HG03095 (cell line): Measurements from ENCODE around the gene COL4A2.

ENCODE experiments used
- ATAC-seq: cut with Tn5 transposase; IDR thresholded peaks from one replicate; pipeline ENCODE4 v1.9.1; 2021; ENCODE audit warnings: moderate library complexity; ENCODE audit not compliant: unreplicated experiment

Gene COL4A2

DNA sequence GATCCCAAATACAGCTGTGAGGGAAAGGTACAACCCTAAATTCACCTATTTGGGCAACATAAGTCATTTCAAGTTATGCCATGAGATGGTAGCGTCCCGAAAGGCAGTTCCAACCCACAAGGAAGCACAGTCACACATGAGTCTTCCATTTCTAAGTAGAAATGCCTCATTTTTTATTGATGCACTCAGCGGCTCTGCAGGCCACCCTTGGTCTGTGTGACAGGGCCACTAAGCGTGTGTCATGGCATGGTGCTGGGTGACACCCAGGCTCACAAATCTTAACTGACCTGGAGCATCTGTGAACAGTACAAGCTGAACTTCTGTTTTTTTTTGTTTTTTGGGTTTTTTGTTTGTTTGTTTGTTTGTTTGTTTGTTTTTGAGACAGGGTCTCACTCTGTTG is 239.3 kb downstream of the COL4A2 start:
- ATAC-seq: no peak

DNA sequence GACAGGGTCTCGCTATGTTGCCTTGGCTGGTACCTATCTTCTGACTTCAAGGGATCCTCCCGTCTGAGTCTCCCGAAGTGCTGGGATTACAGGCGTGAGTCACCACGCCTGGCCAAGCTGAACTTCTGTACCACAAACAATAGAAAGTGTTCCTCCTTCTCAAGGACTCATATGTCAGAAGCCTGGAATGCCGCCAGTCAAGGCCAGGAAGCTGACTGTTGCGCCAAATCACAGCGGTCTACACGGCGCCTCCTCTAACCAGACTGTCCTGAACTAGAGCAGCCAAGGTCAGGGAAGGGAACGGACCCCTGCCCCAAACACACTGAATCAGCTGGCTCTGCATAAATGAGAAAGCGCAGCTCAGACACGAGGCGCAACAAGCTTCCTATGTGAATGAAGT is 239.8 kb downstream of the COL4A2 start:
- no peak for ATAC-seq

DNA sequence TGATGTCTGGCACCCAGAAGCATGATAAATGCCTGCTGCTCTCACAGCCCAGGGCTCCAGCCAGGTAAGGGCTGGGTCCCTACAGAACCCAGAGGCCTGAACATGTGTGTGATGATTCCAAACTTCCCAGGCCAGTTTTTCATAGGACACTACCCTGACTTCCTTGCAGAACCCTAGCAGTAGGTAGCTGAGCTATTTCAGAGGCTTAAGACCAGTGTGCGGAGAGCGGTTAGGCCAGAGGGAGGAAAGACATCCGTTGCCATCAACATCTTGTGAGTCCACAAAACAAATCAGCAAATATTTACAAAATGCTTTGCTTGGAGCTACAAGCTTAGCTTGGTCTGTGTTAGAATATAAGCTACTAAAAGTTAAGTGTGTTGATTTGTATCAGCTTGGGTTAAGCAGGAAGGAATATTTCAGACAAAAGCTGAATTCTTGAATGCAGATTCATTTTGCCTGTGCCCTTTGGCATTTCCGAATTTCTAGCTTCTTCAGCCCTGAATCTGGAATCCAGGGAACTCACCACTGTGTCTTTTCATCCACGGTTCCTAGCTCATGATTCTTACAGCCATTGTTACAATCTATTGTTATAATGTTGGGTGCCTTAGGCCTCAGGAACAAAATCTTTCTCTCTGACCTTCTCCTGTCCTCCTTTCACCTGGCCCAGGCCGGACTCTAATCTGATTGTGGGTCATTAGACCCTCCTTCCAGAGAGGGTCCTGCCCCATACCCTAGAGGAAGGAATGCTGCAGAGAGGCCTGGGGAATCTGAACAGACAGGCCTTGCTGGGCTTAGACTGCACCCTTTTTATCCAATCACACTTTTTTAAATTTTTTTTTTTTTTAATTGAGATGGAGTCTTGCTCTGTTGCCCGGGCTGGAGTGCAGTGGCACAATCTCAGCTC is 242.1 kb downstream of the COL4A2 start:
- no peak for ATAC-seq

DNA sequence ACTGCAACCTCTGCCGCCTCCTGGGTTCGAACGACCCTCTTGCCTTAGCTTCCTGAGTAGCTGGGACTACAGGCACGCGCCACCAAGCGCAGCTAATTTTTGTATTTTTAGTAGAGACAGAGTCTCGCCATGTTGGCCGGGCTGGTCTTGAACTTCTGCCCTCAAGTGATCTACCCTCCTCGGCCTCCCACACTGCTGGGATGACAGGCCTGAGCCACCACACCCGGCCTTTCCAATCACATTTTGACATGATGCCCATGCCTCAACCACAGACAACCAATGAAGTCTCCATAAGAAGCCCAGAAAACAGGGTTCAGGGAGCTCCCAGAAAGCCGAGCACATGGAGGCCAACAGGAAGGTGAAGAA is 242.7 kb downstream of the COL4A2 start:
- ATAC-seq: no peak

DNA sequence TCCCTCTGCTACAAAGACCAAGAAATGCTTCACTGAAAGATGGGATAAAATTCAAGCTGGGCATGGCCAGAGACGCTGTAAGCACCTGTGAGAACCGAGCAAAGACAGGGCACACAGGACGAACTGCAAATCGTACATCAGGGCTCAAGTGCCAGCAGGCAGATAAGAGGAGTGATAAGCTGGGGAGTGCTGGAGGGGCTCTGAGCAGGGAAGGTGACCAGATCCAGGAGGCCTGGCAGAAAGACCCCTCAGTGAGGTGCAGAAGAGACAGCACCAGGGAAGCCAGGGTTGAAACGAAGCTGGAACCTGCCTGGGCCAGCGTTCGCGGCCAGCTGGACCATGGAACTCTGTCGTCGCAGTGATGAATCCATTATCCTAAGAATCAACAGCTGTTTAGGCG is 244.2 kb downstream of the COL4A2 start:
- ATAC-seq: no peak

DNA sequence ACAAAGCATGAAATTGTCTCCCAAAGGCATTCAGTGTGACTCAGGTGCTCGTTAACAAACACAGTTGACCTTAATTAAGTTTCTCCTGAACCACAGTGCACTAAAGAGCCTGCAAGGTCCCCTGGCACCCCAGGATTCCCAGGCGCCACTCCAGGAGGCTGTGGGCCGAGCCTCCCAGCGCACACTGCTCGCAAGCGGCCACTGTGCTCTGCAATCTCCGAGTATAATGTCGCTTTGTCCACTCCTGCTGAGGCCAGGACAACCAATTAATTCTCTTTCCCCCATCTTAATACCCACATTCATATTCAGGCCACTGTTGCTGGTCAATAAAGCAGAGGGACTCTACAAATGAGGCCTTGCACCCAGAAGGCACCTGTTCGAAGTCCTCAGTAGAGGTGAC is 245.7 kb downstream of the COL4A2 start:
- no peak for ATAC-seq

DNA sequence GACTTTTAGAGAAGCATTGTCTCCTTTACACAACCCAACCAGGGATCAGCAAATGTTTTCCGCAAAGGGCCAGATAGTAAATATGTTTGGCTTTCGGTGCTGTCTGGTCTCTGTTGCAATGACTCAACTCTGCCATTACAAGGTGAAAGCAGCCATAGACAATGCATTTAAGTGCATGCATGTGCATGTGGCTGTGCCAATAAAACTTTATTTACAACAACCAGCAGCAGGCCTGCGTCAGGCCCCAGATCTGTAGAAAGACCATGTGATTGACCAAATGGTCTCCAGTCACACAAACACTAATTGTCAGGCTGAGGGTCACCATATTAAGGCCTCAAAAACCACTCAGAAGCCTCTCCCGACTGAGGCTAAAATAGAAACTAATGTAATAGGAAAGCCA is 246.3 kb downstream of the COL4A2 start:
- ATAC-seq: no peak

DNA sequence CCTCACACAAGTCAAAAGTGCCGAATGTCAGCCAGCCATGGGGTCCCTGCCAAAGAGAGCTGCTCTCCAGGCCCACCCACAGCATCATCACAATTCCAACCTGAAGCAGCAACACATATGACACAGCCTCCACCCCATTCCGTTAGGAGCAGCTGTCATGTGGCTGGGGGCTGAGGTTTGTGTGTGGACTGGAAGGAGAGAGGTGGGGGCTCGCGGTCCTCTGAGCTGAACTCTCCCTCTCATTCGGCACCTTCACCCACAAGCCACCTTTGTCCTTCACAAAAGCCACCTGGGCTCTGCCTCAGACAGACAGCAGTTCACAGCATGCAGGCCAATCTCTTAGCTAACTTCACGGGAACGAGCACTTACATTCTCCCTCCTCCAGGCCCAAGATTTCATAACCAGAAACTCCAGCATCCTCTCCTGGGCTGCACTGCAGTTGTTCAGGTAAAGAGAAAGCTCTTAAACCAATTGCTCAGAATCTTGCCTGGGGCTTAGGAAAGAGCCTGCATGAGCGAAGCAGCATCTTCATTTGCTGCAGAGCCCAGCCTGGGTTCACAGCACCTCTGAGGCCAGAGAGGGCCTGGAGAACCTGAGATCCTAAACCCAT is 247.2 kb downstream of the COL4A2 start:
- ATAC-seq: no peak

DNA sequence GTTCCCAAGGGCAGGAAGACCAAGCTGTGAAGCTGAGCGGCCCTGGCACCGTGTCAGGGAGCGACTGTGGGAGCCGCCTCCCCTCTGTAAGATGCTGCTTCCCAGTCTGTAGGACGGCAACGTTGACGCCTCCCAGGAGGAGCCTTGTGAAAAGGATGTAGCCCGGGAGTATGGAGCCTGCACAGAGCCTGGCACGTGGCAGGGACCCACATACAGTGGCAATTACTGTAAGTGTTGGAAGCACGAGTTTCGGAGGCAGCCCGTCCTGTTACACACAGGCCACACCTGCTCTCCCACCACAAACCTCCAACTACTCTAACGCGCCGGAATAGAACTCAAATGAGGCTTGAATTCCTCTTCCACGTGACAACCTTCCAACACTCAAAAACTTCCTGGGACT is 247.9 kb downstream of the COL4A2 start:
- no peak for ATAC-seq

DNA sequence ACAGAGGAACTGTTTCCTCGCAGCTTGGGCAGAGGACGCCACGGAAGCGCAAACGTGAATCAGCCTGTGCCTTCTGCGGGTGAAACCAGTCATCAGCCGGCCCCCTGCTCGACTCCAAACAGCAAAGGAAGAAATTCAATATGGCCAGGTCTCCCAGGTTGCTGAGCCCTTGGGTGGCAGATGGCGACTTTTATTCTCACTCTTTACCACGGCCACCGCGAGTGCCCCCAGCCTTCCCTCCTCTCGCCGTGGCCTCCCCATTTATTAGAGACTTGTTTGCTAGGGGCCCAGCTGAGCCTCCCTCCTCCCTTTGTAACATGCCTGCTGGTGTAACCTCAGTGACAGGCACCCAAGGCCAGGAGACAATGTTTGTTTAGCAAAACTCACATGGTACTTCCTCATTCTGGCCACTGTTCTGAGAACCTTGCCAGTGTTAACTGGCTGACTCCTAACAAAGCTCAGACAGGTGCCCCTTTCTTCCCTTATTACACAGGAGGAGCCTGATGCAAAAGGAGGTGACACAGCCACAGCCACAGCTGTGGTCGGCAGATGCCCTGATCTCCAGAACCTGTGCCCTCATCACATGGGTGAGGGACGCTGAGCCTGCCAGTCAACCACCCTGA is 248.6 kb downstream of the COL4A2 start:
- no peak for ATAC-seq

DNA sequence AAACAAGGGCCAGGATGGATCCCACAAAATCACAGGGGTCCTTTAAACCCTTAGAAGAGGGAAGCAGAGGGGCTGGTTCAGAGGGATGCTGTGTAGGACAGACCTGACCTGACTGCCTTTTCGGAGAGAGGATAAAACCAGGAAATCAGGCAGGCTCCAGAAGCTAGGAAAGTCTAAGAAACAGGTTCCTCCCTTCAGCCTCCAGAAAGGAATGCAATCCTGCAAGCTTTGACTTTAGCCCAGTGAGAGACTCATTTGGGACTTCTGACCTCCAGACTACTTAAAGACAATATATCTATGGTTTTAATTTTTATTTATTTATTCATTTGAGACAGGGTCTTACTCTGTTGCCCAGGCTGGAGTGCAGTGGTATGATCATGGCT is 249.1 kb downstream of the COL4A2 start:
- no peak for ATAC-seq

DNA sequence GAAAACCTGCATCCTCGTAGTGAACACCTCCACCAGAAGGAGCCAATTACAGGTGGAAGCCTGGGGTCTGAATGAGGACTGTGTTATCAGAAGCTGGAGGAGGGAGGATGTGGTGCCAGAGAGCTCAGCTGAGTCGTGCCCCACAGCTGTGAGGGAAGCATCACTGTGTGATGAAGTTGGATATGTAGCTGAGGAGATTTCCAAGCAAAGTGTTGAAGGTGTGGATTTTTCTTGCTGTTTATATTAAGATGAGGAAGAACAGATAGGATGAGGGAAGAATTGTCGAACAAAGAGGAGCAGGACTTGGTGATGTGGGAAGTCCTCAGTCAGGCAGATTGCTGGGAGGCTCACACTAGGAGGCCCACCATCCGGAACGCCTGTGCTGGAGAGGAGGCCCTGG is 250.0 kb downstream of the COL4A2 start:
- no peak for ATAC-seq

DNA sequence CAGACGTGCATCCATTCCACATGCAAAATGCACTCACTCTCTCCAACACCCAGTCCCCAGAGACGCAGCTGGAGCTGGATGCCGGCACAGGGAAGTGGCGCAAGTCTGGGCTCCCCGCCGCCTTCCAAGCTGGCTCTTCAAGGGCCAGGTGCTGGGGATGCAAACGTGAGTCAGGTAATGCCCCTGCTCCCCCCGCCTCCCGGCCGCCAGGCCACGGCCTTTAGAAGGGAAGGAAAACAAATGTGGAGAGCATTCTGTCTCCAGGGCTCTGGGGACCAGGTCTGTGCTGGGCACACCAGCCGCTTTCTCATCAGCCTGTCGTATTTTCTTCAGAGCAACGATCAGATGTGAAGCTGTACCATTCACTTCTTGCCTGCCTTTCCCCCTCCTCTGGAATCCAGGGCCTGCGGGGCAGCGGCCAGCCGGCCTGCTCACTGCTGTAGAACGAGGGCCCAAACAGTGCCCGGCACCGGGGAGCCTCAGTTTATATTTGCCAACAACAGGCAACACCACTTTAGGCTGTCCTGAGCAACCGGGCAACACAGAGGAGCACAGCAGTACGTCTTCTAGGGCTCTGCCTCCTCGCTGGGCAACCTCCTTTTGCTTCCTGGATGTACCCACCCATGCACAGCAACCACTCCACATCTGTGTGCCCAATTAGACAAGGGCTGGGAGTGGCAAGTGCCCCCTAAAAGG is 250.7 kb downstream of the COL4A2 start:
- no peak for ATAC-seq

DNA sequence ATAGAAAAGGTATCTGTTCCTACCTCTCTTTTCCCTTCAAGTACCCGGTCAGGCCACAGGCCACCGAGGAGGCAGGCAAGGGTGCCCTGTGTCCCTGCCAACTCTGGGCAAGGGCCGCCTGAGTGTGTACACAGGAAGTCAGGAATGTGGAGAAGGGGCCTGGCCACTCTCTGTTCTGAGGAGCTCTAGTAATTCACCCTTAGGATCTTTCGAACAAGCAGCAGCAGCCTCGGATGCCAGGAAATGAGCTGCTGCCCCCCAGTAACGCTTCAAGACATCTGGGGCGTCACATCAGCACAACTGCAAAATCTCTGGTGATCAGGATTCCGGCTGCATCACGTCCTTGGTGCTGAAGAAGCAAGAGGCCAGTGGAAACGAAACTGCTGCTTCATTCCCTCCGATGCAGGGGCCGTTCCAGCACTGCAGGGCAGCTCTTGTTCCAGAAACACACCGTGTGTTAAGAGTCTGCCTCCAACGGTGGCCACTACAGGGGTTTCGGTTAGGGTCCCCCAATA is 252.4 kb downstream of the COL4A2 start:
- ATAC-seq: no peak

DNA sequence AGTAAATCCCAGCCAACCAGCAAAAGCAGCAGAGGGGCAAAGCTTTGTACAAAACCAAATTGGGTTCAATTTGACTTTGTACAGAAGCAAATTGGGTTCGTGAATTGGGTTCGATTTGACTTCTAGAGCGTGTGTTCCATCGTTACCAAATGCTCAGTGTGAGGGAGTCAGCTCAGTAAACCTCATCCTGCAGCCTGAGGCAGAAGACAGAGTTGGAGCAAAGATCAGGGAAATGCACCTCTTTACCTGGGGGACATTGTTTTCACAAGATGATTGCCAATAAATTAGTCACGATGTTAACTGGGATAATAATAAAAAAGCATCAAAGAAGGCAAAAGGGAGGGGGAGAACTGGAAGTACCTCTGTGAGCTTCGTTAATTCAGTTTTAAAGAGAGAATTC is 252.9 kb downstream of the COL4A2 start:
- no peak for ATAC-seq

DNA sequence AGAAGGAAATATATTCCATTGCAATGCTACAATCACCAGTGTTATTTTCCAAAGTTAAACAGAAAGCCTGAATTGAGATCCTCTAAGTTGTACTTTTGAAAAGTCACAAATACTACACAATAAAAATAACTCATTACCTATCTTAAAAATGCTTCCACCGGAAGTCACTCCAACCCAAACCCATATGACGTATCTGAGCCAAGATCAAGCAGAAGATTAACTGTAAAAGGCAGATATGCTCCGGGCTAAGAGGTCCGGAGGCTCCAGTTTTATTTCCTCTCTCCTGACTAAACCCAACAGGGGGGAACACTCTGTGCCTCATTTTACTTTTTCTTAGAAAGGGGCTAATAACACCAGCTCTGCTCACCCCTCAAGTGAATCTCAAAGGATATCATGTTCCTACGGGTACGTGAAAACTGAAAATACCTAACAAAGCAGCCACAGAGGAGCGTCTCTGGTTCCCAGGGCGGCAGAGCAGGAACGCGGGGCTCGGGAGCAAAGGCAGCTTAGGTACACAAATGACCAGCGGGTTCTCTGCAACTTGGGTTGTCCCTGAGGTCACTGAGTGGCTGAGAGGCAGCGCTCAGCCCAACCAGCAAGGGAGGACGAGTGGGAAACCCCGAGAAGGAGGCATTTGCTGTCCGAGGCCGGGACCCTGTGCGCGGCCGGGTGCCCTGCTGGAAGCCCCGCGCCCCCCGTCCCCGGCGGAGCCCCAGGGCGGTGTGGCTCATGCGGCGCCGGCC is 253.7 kb downstream of the COL4A2 start:
- no peak for ATAC-seq

DNA sequence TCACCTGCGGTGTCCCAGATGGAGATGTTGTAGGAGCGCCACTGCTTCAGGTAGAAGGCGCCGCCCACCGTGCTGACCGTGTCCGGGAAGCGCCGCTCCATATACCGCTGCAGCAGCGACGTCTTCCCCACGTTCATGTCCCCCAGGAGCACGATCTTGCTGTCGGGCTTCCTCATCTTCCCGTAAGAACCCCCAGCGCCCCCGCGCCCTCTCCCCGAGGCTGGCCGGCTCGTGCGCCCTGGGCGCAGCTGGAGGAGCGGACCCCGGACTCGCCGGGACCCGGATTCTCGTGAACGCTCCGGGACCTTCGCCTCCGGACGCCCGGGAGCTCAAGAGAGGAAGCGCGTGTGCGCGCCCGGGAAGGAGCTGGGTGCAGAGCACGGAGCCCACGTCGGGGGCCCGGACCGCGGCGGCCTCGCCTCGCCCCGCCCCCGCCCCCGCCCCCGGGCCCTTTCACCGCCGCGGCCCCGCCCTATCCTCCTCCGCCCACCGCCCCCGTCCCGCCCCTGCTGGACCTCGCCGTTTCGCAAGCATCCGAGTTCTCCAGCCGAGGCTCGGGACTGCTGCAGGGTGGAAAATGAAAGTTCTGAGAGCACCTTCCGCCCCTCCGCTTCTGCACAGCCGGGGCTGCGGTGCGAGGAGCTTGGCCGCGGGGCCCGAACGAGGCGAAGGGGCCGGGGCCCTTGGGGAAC is 254.4 kb downstream of the COL4A2 start, which contains the start of gene RAB20:
TSS of gene RAB20 (minus strand) at position 379 of the 692 bp plus-strand sequence. CDS start at position 176, 203 bp downstream.
- ATAC-seq: peak; percentile 88

DNA sequence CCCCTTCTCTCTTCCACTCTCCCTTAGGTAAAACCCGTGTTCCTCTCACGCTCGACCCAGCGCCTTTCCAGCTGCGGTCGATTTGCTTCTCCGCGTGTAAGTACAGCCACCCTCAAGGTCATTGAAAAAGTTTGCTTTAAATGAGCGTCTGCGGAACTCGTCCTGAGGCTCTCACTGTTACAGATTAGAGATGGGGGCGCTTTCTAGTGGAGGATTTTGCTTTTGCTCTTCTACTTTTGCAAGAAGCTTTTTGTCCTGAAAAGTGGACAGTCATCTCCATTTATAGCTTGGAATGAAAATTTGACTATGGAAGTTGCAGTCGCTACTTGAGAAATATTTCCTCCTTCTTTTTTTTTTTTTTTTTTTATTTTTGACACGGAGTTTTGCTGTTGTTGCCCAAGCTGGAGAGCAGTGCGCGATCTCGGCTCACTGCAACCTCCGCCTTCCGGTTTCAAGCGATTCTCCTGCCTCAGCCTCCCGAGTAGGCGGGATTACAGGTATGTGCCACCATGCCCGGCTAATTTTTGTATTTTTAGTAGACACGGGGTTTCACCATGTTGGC is 255.0 kb downstream of the COL4A2 start:
- no peak for ATAC-seq
